K562 (cell line): ENCODE measurements around the gene RHBG. TPM values are rescaled to one million over a fixed set of nuclear protein-coding genes. Genes with fewer than 3 reads are reported as not detected.

ENCODE experiments used
- BHLHE40 ChIP-seq: IDR thresholded peaks from 2 replicates; pipeline ENCODE4 v1.6.1; 2011; ENCODE audit warnings: low read length, improper control_type of control experiment
- COPS2 ChIP-seq: fragments of 450-650 bp; conservative IDR thresholded peaks from 2 replicates; pipeline ENCODE4 v1.6.1; 2016; ENCODE audit warnings: mild to moderate bottlenecking, moderate library complexity
- FOS ChIP-seq: IDR thresholded peaks from 3 replicates; pipeline ENCODE4 v1.6.1; 2011; ENCODE audit not compliant: insufficient read length; ENCODE audit errors: extremely low read depth
- MAZ ChIP-seq, 2 experiments: fragments of 450-650 bp in 1 of 2; sonication (generic) in 1 of 2; formaldehyde crosslinking; IDR thresholded peaks in 1 of 2; conservative IDR thresholded peaks in 1 of 2; 2 replicates each; pipeline versions ENCODE4 v1.4.0 to v1.5.0; 2020; ENCODE audit warnings: mild to moderate bottlenecking in 1 of 2, missing genetic modification reagents in 1 of 2
- MCM3 ChIP-seq: fragments of 450-650 bp; IDR thresholded peaks from 2 replicates; pipeline ENCODE4 v1.6.1; 2016
- MCM5 ChIP-seq: fragments of 450-650 bp; IDR thresholded peaks from 2 replicates; pipeline ENCODE4 v1.6.1; 2016; ENCODE audit warnings: low read depth
- NUFIP1 ChIP-seq: fragments of 450-650 bp; IDR thresholded peaks from 2 replicates; pipeline ENCODE4 v1.6.1; 2018; ENCODE audit not compliant: partially characterized antibody
- POLR2AphosphoS2 ChIP-seq: IDR thresholded peaks from 2 replicates; pipeline ENCODE4 v1.6.1; 2012; ENCODE audit warnings: low read length, improper control_type of control experiment
- SIN3A ChIP-seq, 2 experiments: fragments of 150-350 bp in 1 of 2; IDR thresholded peaks; 2 replicates each; pipeline ENCODE4 v1.6.1; 2011 to 2016; ENCODE audit warnings: borderline replicate concordance in 2 of 2, low read depth in 2 of 2, low read length in 2 of 2, mild to moderate bottlenecking in 2 of 2, moderate library complexity in 2 of 2; ENCODE audit not compliant: control insufficient read depth in 1 of 2
- SRSF9 ChIP-seq: fragments of 200-400 bp; formaldehyde crosslinking; IDR thresholded peaks from 2 replicates; pipeline ENCODE4 v1.6.1; 2017; ENCODE audit warnings: low read depth, low read length, borderline replicate concordance
- STAG1 ChIP-seq: sonication (generic); formaldehyde crosslinking; IDR thresholded peaks from 2 replicates; pipeline ENCODE4 v1.5.0; 2020; ENCODE audit warnings: missing genetic modification reagents, borderline replicate concordance
- ZBTB40 ChIP-seq, 2 experiments: fragments of 450-650 bp in 1 of 2; sonication (generic) in 1 of 2; formaldehyde crosslinking in 1 of 2; IDR thresholded peaks; 2 replicates each; pipeline versions ENCODE4 v1.7.1 to v1.9.0; 2016 to 2022; ENCODE audit warnings: inconsistent platforms in 1 of 2, mild to moderate bottlenecking in 1 of 2, missing genetic modification reagents in 1 of 2
- polyA plus RNA-seq, 8 experiments: library from polyadenylated mRNA; depleted of rRNA in 4 of 8; stranded (reverse) in 5 of 8; unstranded in 3 of 8; fragments of >200 nt; fragmentation: Nextera tagmentation in 2 of 8; fragmentation: Illumina TruSeq in 1 of 8; extraction: Ambion mirVana in 2 of 8; extraction: Trizol in 1 of 8; gene quantifications; 2 replicates each; pipeline versions ENCODE4 v1.2.1 to v1.2.3, GENCODE V29; 2011 to 2014; ENCODE audit warnings: inconsistent platforms in 1 of 8, missing spikeins in 1 of 8
- total RNA-seq, 7 experiments: library from RNA; depleted of rRNA in 6 of 7; stranded (reverse); fragments of >200 nt in 6 of 7; fragmentation: Illumina TruSeq in 2 of 7; extraction: Trizol in 2 of 7; gene quantifications; 2 replicates each; pipeline versions ENCODE4 v1.2.1 to v1.2.3, GENCODE V29; 2011 to 2021; ENCODE audit warnings: low replicate concordance in 1 of 7
- TF ChIP-seq, protein P1 (sequence below): IDR thresholded peaks from 2 replicates; pipeline ENCODE4 v1.6.1; 2012; ENCODE audit warnings: low read depth, low read length, improper control_type of control experiment, borderline replicate concordance
- TF ChIP-seq, protein P2 (sequence below): fragments of 150-350 bp; conservative IDR thresholded peaks from 2 replicates; pipeline ENCODE4 v1.6.1; 2014; ENCODE audit warnings: low read length

RHBG gene
- total and polyA plus RNA-seq, 9 of the 15 experiments (the other 6 are each of a cell fraction or from before 2014, with no cell fraction given): not detected

DNA sequence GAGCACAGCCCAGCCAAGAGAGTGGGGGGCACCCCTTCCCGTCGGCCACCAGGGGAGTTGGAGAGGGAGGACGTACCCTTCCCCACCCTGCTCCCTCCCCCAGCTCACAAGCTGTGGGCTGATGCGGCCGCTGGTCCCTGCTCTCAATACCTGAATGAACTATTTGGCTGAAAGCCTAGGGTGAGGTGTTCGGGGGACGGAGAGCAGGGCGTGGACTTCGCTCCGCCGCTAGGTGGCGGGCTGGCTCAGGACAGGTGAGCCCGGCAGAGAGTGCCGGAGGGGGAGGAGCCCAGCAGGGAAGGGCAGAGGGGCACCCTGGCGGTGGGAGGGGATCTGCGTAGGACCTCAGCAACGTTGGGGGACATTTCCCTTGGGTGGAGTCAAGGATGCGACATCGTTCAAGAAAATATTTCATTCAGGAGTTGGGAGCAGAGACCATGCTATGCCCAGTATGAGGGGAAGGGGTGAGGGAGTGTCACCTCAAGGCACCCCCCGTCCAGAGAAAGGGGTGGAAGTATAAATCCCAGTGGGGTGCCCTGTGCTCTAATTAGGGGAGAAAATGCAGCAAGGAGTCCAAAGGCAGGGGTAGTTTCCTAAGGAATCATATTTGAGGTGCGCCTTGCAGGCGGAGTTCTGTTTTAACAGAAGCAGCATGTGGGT is 12.0 kb upstream of the RHBG start (continued):
- TF ChIP-seq FOS: no peak
- TF ChIP-seq MAZ (CRISPR knock-in tag; conservative IDR thresholded peaks at IDR 0.05 in 1 of 2, IDR thresholded peaks at IDR 0.05 in 1 of 2): peak; percentile 32 to 58; a peak in 1 of 4 replicates
- no peak for TF ChIP-seq POLR2AphosphoS2
- no peak for TF ChIP-seq SRSF9
- no peak for TF ChIP-seq MCM3
- TF ChIP-seq, protein P1, sequence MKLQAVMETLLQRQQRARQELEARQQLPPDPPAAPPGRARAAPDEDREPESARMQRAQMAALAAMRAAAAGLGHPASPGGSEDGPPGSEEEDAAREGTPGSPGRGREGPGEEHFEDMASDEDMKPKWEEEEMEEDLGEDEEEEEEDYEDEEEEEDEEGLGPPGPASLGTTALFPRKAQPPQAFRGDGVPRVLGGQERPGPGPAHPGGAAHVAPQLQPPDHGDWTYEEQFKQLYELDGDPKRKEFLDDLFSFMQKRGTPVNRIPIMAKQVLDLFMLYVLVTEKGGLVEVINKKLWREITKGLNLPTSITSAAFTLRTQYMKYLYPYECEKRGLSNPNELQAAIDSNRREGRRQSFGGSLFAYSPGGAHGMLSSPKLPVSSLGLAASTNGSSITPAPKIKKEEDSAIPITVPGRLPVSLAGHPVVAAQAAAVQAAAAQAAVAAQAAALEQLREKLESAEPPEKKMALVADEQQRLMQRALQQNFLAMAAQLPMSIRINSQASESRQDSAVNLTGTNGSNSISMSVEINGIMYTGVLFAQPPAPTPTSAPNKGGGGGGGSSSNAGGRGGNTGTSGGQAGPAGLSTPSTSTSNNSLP: no peak
- TF ChIP-seq, protein P2, sequence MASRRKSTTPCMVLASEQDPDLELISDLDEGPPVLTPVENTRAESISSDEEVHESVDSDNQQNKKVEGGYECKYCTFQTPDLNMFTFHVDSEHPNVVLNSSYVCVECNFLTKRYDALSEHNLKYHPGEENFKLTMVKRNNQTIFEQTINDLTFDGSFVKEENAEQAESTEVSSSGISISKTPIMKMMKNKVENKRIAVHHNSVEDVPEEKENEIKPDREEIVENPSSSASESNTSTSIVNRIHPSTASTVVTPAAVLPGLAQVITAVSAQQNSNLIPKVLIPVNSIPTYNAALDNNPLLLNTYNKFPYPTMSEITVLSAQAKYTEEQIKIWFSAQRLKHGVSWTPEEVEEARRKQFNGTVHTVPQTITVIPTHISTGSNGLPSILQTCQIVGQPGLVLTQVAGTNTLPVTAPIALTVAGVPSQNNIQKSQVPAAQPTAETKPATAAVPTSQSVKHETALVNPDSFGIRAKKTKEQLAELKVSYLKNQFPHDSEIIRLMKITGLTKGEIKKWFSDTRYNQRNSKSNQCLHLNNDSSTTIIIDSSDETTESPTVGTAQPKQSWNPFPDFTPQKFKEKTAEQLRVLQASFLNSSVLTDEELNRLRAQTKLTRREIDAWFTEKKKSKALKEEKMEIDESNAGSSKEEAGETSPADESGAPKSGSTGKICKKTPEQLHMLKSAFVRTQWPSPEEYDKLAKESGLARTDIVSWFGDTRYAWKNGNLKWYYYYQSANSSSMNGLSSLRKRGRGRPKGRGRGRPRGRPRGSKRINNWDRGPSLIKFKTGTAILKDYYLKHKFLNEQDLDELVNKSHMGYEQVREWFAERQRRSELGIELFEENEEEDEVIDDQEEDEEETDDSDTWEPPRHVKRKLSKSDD: no peak
- TF ChIP-seq BHLHE40: no peak
- peak; percentile 71 for TF ChIP-seq STAG1
- TF ChIP-seq SIN3A (IDR thresholded peaks at IDR 0.05; ENCODE audit: borderline replicate concordance in 2 of 2, control insufficient read depth in 1 of 2, low read depth in 2 of 2, low read length in 2 of 2): no peak
- TF ChIP-seq COPS2: no peak
- no peak for TF ChIP-seq ZBTB40 (IDR thresholded peaks at IDR 0.05)
- no peak for TF ChIP-seq ZBTB40 (CRISPR knock-in tag; IDR thresholded peaks at IDR 0.05)
- no peak for TF ChIP-seq MCM5
- no peak for TF ChIP-seq NUFIP1
